OCI-LY3 (cell line): Measurements from ENCODE around the gene ABO.

ENCODE experiments used
- H2AFZ ChIP-seq: fragments of 200-600, 300-600 bp; shearing (Covaris generic); 2 replicates; pipeline ENCODE4 v1.6.0; 2014; ENCODE audit warnings: antibody characterized with exemption, low read depth, low read length
- H3K27ac ChIP-seq: fragments of 200-600, 300-600 bp; sonication (generic); 2 replicates; pipeline ENCODE4 v1.5.1; 2014; ENCODE audit warnings: mild to moderate bottlenecking, low read length, moderate library complexity, mixed read lengths
- H3K27me3 ChIP-seq: fragments of 200-600, 300-600 bp; sonication (generic); 2 replicates; pipeline ENCODE4 v1.6.1; 2014; ENCODE audit warnings: low read depth, low read length, mixed read lengths
- H3K36me3 ChIP-seq: fragments of 200-600, 300-600 bp; sonication (generic); replicated peaks from 2 replicates; pipeline ENCODE3; 2014; ENCODE audit warnings: low read depth, low read length, mixed read lengths
- H3K4me1 ChIP-seq: fragments of 300-600, 200-600 bp; sonication (generic); 2 replicates; pipeline ENCODE4 v1.6.1; 2014; ENCODE audit warnings: low read length, mixed read lengths
- H3K4me2 ChIP-seq: fragments of 200-600, 300-600 bp; sonication (generic); 2 replicates; pipeline ENCODE4 v1.6.1; 2014; ENCODE audit warnings: low read length, mixed read lengths
- H3K4me3 ChIP-seq: fragments of 300-600, 200-600 bp; sonication (generic); 2 replicates; pipeline ENCODE4 v1.5.1; 2014; ENCODE audit warnings: antibody characterized with exemption, mild to moderate bottlenecking, low read length, moderate library complexity
- H3K79me2 ChIP-seq: fragments of 300-600, 200-600 bp; shearing (Covaris generic); 2 replicates; pipeline ENCODE4 v1.6.1; 2014; ENCODE audit warnings: mild to moderate bottlenecking, low read length, mixed read lengths
- H3K9ac ChIP-seq: fragments of 300-600, 200-600 bp; shearing (Covaris generic); 2 replicates; pipeline ENCODE4 v1.6.0; 2014; ENCODE audit warnings: mild to moderate bottlenecking, low read length, moderate library complexity
- H3K9me3 ChIP-seq: fragments of 200-600, 300-600 bp; shearing (Covaris generic); 2 replicates; pipeline ENCODE4 v1.6.1; 2014; ENCODE audit warnings: low read length, mixed read lengths; ENCODE audit not compliant: insufficient read depth
- H4K20me1 ChIP-seq: fragments of 200-600, 300-600 bp; sonication (generic); 2 replicates; pipeline ENCODE4 v1.6.1; 2016; ENCODE audit warnings: low read length, mixed read lengths; ENCODE audit not compliant: insufficient read depth
- CTCF ChIP-seq: fragments of 200-600, 300-600 bp; sonication (generic); IDR thresholded peaks from 2 replicates; pipeline ENCODE4 v1.5.1; 2014; ENCODE audit warnings: antibody characterized with exemption, low read length, low read depth
- EZH2phosphoT487 ChIP-seq: fragments of 200-600 bp; shearing (Covaris generic); IDR thresholded peaks from 2 replicates; pipeline ENCODE4 v1.6.1; 2018; ENCODE audit warnings: antibody characterized with exemption, mixed run types, low read depth

ABO gene

DNA sequence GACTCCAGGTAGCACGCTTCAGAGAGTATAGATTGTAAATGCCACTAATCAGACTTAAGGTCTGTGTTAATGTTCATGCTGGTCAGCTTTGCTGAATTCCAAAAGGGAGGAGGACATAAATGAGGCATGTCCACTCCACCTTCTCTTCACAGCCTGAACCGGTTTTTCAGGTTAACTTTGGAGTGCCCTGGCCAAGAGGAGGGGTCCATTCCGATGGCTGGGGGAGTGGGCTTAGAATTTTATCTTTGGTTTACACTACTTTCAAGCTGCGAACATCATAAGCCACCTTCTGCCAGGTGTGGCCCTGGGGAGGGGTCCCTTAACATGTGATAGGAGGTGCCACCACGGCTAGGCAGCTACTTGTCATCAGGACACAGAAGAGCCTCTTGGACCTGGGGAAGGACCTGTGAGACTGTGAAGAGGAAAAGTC lies 24.2 kb downstream of the ABO start:
- no peaks in the 10 kb centered on the region for H4K20me1 ChIP-seq
- no peak overlapping the region for H3K9ac ChIP-seq
- H3K79me2 ChIP-seq: no peaks in the 10 kb centered on the region
- TF ChIP-seq CTCF: no peak
- H2AFZ ChIP-seq: no peak overlapping the region
- H3K4me2 ChIP-seq: no peak overlapping the region
- H3K36me3 ChIP-seq: no peaks in the 10 kb centered on the region
- no peak overlapping the region for H3K4me3 ChIP-seq
- no peaks in the 10 kb centered on the region for H3K9me3 ChIP-seq
- peaks cover 30% of the 10 kb centered on the region for H3K27me3 ChIP-seq
- no peak overlapping the region for H3K27ac ChIP-seq
- no peaks in the 10 kb centered on the region for H3K4me1 ChIP-seq

- TF ChIP-seq CTCF (no peak), EZH2phosphoT487 (no peak)
- Histone ChIP-seq H3K79me2 (no peaks in the 10 kb centered on the region), H3K9ac (no peak overlapping the region), H3K27me3 (peaks cover 30% of the 10 kb centered on the region), H3K4me2 (no peak overlapping the region), H3K4me3 (no peak overlapping the region), H3K27ac (no peak overlapping the region), H4K20me1 (no peaks in the 10 kb centered on the region), H3K36me3 (no peaks in the 10 kb centered on the region), H2AFZ (no peak overlapping the region), H3K9me3 (no peaks in the 10 kb centered on the region), H3K4me1 (no peaks in the 10 kb centered on the region)
These were observed 25.7 kb downstream of the ABO start for GRCh38 chr9:133249337-133249736.

- H3K79me2 ChIP-seq: no peaks in the 10 kb centered on the region
- H3K4me1 ChIP-seq: no peaks in the 10 kb centered on the region
- H4K20me1 ChIP-seq: no peaks in the 10 kb centered on the region
- no peak overlapping the region for H3K27ac ChIP-seq
- no peak overlapping the region for H3K4me2 ChIP-seq
- no peaks in the 10 kb centered on the region for H3K9me3 ChIP-seq
- TF ChIP-seq EZH2phosphoT487 (no peak), CTCF (no peak)
- H3K4me3 ChIP-seq: no peak overlapping the region
- peaks cover 34% of the 10 kb centered on the region for H3K27me3 ChIP-seq
- no peak overlapping the region for H2AFZ ChIP-seq
- H3K9ac ChIP-seq: no peak overlapping the region
- no peaks in the 10 kb centered on the region for H3K36me3 ChIP-seq
These were observed 26.2 kb downstream of the ABO start for GRCh38 chr9:133248726-133249295.

DNA sequence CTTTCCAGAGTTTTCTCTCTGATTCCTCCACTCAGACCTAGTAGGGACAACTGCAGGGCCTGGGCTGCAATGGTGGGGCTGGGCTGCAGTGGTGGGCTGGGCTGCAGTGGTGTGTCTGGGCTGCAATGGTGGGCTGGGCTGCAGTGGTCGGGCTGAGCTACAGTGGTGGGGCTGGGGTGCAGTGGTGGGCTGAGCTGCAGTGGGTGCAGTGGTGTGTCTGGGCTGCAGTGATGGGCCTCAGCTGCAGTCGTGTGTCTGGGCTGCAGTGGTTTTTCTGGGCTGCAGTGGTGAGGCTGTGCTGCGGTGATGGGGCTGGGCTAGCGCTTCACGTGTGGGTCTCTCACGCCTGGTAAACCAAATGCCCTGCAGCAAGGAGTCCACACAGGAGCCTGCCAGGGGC lies 27.4 kb downstream of the ABO start:
- TF ChIP-seq CTCF: no peak
- no peak for TF ChIP-seq EZH2phosphoT487
- Histone ChIP-seq H3K4me3 (no peak overlapping the region), H3K27ac (no peak overlapping the region), H2AFZ (no peak overlapping the region), H3K36me3 (no peaks in the 10 kb centered on the region), H3K79me2 (no peaks in the 10 kb centered on the region), H4K20me1 (no peaks in the 10 kb centered on the region), H3K9ac (no peak overlapping the region), H3K4me2 (no peak overlapping the region), H3K27me3 (peaks cover 29% of the 10 kb centered on the region), H3K9me3 (no peaks in the 10 kb centered on the region), H3K4me1 (no peaks in the 10 kb centered on the region)
